Prostate gland (tissue), 2 donors: ENCODE data around the gene KLK8.

Source experiments
- POLR2A ChIP-seq: fragments of 450-650 bp; IDR thresholded peaks from one replicate; pipeline ENCODE4 v1.6.1; 2016; ENCODE audit warnings: antibody characterized with exemption, mild to moderate bottlenecking
- TF ChIP-seq, protein P1 (sequence below), 4 experiments: fragments of 200-600 bp in 2 of 4; fragments of 450-650 bp in 2 of 4; sonication (generic) in 2 of 4; IDR thresholded peaks; 1 replicate in 3 of 4; 2 replicates in 1 of 4; pipeline ENCODE4 v1.5.1; 2016 to 2019; ENCODE audit warnings: antibody characterized with exemption in 4 of 4, mild to moderate bottlenecking in 2 of 4, moderate library complexity in 2 of 4

DNA sequence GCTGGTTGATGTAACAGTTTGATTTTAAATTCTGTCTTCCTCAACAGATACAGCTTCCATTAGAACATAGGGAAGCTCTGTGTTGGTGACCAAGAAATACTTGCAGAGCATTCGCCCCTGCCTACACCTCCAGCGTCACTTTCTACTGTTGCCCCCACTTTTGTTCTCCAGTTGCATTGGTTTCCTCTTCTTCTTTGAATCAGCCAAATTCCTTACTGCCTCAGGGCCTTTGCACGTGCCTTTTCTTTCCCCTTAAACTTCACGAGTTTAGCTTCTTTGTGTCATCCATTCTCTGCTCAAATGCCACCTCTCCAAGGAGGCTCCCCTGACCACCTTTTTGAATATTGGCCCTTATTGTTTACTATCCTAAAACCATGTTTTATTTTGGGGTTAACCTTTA lies 54.3 kb downstream of the KLK8 start:
- TF ChIP-seq, protein P1, sequence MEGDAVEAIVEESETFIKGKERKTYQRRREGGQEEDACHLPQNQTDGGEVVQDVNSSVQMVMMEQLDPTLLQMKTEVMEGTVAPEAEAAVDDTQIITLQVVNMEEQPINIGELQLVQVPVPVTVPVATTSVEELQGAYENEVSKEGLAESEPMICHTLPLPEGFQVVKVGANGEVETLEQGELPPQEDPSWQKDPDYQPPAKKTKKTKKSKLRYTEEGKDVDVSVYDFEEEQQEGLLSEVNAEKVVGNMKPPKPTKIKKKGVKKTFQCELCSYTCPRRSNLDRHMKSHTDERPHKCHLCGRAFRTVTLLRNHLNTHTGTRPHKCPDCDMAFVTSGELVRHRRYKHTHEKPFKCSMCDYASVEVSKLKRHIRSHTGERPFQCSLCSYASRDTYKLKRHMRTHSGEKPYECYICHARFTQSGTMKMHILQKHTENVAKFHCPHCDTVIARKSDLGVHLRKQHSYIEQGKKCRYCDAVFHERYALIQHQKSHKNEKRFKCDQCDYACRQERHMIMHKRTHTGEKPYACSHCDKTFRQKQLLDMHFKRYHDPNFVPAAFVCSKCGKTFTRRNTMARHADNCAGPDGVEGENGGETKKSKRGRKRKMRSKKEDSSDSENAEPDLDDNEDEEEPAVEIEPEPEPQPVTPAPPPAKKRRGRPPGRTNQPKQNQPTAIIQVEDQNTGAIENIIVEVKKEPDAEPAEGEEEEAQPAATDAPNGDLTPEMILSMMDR (IDR thresholded peaks at IDR 0.05): no peak
- no peak for TF ChIP-seq POLR2A
